IgD-negative memory B cell (primary cell): ENCODE measurements around the gene MECP2. TPM values are rescaled to one million over a fixed set of nuclear protein-coding genes. Genes with fewer than 3 reads are reported as not detected.
A peak's percentile ranks its signal among the peaks of the same experiment; 100 is the strongest.

Experiments used
- H3K27ac Mint-ChIP-seq, 3 donors: one replicate each; pipeline ENCODE4 v1.8.0; 2020 to 2022; ENCODE audit warnings: mild to moderate bottlenecking in 3 of 3, mixed read lengths in 3 of 3, moderate library complexity in 1 of 3
- H3K27me3 Mint-ChIP-seq: one replicate; pipeline ENCODE4 v1.8.0; 2021; ENCODE audit warnings: mixed read lengths
- H3K36me3 Mint-ChIP-seq: one replicate; pipeline ENCODE4 v1.8.0; 2020; ENCODE audit warnings: mild to moderate bottlenecking, mixed read lengths
- H3K4me1 Mint-ChIP-seq, 3 donors: one replicate each; pipeline ENCODE4 v1.8.0; 2020 to 2022; ENCODE audit warnings: mixed read lengths in 3 of 3, mild to moderate bottlenecking in 1 of 3
- H3K4me3 Mint-ChIP-seq, 4 donors: one replicate each; pipeline ENCODE4 v1.8.0; 2020 to 2022; ENCODE audit warnings: mild to moderate bottlenecking in 4 of 4, mixed read lengths in 4 of 4, moderate library complexity in 3 of 4
- H3K9me3 Mint-ChIP-seq, 3 donors: one replicate each; pipeline ENCODE4 v1.8.0; 2020 to 2021; ENCODE audit warnings: mixed read lengths in 3 of 3, mild to moderate bottlenecking in 1 of 3
- polyA plus RNA-seq: library from polyadenylated mRNA; unstranded; fragments of 300-500 nt; fragmentation: Illumina TruSeq; gene quantifications from one replicate; pipeline ENCODE4 v1.2.3, GENCODE V29; 2021

Gene MECP2
- polyA plus RNA-seq, 1 donor from 2014 or later: 20.0 TPM

DNA sequence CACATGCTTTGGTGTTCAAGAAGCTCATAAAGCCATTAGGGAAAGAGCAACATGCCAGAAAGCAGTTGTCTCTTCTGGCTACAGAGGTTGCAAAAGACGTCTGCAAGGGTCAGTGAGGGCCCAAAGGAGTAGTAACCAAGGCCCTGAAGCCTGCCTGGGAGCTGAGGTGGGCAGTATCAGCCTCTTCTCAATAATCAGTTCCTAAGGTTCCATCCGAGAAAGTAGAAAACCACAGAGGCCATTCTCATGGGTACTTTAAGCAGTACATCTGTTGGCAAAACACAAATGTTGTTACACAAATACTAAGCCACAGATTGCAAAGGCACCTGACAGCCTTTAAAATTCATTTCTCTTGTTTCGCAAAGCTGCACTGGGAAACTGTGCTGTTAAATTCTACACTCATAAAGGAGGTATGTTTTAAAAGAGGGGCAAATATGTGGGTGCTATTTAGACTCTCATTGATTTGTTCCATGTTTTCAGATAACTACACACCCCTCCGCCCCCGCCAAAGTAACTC, 37.7 kb downstream of the MECP2 start:
- Mint-ChIP-seq H3K4me3 (no peak overlapping the region), H3K9me3 (no peaks in the 10 kb centered on the region), H3K4me1 (peaks cover 9 to 49% (median 24%) of the 10 kb centered on the region in 3 donors), H3K36me3 (peaks cover 2% of the 10 kb centered on the region), H3K27me3 (peaks cover 5% of the 10 kb centered on the region), H3K27ac (peak overlapping the region in 2 of 3 donors; percentile 49 to 68)

- Mint-ChIP-seq H3K36me3 (peaks cover 2% of the 10 kb centered on the region), H3K9me3 (no peaks in the 10 kb centered on the region), H3K4me3 (no peak overlapping the region), H3K27ac (peak overlapping the region in 1 of 3 donors; percentile 68), H3K27me3 (peaks cover 5% of the 10 kb centered on the region), H3K4me1 (peaks cover 4 to 44% (median 18%) of the 10 kb centered on the region in 3 donors)
Observed at GRCh38 chrX:154059231-154059630, 38.3 kb downstream of the MECP2 start.

DNA sequence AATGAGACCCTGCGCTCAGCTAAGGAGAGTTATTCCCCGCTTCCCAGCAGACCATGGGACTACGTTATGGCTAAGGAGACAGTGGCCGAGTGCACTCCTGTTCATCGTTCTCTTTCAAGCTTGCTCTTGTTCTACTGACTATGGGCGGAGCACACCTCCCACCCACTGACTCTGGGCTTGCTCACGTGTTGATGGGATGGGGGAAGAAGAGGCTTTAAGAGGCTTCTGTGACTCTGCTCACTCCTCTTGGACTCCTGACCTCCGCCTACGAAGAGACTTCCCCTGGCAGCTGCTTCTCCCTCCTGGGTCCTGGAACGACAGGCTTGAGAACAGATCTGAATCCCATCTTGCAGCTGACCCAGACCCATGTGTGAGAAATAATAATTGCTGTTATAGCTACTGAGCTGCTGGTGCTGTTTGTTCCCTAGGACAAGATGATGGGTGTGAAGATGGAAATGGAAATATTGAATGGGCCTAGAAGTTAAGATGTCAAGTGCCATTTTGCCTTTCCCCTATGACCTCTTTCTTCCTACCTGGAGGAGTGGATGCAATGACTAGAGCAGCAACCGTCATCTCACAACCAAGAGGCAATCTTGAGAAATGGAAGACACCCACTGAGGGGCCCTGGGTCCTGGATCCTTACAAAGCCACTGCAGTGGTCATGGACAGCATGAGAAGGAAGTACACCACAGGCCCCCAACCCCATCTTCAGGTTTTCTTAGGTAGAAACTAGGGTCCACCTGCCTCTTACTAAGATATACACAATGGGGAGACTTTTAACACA, 39.1 kb downstream of the MECP2 start:
- peak overlapping the region in 2 of 3 donors; percentile 5 to 46 for H3K27ac Mint-ChIP-seq
- no peaks in the 10 kb centered on the region for H3K9me3 Mint-ChIP-seq
- H3K4me1 Mint-ChIP-seq: peaks cover under 1 to 38% (median 17%) of the 10 kb centered on the region in 3 donors
- H3K27me3 Mint-ChIP-seq: peaks cover 4% of the 10 kb centered on the region
- H3K4me3 Mint-ChIP-seq: no peak overlapping the region
- peaks cover 2% of the 10 kb centered on the region for H3K36me3 Mint-ChIP-seq

DNA sequence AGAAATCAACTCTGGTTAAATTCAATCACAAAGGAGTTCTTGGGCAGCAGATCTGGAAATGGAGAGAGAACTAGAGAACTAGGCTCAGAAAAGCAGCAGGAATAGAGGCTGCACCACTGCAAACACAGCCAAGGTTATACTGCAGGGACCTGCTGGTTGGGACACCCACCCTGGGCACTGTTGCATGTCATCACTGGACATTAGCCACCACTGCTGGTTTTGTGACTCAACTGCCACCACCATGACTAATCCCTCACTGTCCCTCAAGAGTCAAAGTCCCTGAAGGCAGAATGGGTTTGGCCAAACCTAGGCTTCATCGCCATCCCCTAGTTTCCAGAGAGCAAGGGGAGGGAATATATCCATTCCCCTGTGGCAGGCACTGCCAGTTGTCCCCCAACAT, 39.7 kb downstream of the MECP2 start:
- Mint-ChIP-seq H3K36me3 (peaks cover 2% of the 10 kb centered on the region), H3K27ac (peak overlapping the region in 1 of 3 donors; percentile 49), H3K27me3 (peaks cover 4% of the 10 kb centered on the region), H3K4me3 (no peak overlapping the region), H3K4me1 (peaks cover 0 to 36% (median 14%) of the 10 kb centered on the region in 3 donors), H3K9me3 (no peaks in the 10 kb centered on the region)

DNA sequence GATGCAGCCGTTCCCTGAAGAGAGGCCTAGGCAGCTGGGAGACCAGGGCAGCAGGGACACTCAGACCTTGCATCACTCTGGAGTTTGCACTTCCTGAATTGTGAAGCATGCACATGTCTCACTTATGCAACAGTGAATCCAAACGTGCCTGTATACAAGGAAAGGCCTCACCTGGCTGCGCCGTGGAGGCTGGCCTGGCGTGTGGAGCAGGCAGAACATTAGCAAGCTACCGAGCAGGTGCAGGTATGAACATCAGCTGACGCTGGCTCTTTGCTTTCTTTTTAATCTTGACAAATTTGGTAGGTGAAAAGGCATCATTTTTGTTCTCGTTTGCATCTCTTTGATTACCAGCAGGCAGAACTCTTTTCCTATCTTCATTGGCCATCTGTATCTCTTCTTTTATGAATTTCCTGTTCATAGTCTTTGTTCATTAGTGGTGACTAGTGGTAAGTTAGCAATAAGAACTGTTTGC, 40.7 kb downstream of the MECP2 start:
- Mint-ChIP-seq H3K9me3 (no peaks in the 10 kb centered on the region), H3K4me1 (peaks cover 4 to 34% (median 11%) of the 10 kb centered on the region in 3 donors), H3K27me3 (peaks cover 5% of the 10 kb centered on the region), H3K4me3 (no peak overlapping the region), H3K36me3 (peaks cover 2% of the 10 kb centered on the region), H3K27ac (peak overlapping the region; percentile 4 to 75 (median 6))

DNA sequence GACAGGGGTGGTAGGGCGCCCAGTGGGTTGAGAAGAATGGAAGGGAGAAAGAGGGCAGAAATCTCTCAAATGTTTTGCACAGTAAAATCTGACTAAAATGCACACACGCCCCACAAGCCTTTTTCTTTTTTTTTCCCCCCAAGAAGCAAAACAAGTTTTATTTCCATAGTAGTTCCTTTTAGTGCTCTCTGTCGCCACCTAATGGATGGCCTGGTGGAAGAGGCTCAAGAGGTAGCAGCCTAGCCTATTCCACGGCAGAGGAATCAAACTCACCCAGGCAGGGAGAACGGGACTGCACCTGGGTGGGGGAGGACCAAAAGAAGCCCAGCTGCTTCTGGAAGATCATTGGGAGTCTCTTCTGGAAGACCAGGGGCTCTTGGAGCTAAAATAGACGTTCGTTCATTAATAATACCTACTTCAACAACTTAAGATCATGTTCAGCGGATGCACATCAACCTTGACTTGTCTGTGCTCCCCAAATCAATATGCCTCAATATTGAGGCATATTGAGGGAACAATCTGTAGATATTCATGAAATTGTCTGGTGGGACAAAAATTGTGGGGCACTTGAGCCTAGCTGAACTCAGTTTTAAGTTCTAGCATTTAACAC, 46.2 kb downstream of the MECP2 start:
- Mint-ChIP-seq H3K27me3 (peaks cover 1% of the 10 kb centered on the region), H3K36me3 (no peaks in the 10 kb centered on the region), H3K4me3 (no peak overlapping the region), H3K4me1 (peaks cover 11 to 13% (median 11%) of the 10 kb centered on the region in 3 donors), H3K27ac (peak overlapping the region in 2 of 3 donors; percentile 36 to 59), H3K9me3 (peaks cover 0 to 2% (median 0%) of the 10 kb centered on the region in 3 donors)

GRCh38 chrX:154050113-154050495, 47.4 kb downstream of the MECP2 start:
- Mint-ChIP-seq H3K36me3 (no peaks in the 10 kb centered on the region), H3K27me3 (peaks cover 1% of the 10 kb centered on the region), H3K9me3 (peaks cover 0 to 2% (median 0%) of the 10 kb centered on the region in 3 donors), H3K4me3 (no peak overlapping the region), H3K4me1 (peaks cover 11 to 13% (median 11%) of the 10 kb centered on the region in 3 donors), H3K27ac (peak overlapping the region in 2 of 3 donors; percentile 11 to 21)

GRCh38 chrX:154049209-154050112, 48.1 kb downstream of the MECP2 start:
- Mint-ChIP-seq H3K27me3 (peaks cover 1% of the 10 kb centered on the region), H3K4me1 (peaks cover 11 to 13% (median 11%) of the 10 kb centered on the region in 3 donors), H3K9me3 (peaks cover 0 to 2% (median 0%) of the 10 kb centered on the region in 3 donors), H3K36me3 (no peaks in the 10 kb centered on the region), H3K27ac (peak overlapping the region in 2 of 3 donors; percentile 11 to 21), H3K4me3 (no peak overlapping the region)

DNA sequence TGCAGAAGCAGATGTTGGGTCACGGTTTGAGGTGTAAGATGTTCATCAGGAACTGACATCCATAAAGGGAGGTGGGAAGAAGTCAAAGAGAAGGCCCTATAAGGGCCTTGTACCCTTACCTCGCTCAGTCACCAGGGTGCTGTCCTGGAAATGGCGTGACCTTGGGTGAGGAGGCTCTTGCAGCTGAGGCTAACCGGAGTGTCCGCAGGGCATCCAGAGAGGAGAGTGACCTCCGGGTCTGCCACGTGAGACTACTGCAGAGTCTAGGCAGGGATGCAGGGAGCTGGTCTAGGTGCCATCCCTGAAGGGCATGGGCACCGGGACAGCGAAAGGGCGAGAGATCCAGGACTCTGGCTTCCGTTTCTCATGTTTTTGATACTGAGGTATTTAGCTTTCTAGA, 49.1 kb downstream of the MECP2 start:
- peaks cover 0 to 2% (median 0%) of the 10 kb centered on the region in 3 donors for H3K9me3 Mint-ChIP-seq
- no peak overlapping the region for H3K4me3 Mint-ChIP-seq
- peaks cover 11 to 13% (median 11%) of the 10 kb centered on the region in 3 donors for H3K4me1 Mint-ChIP-seq
- H3K36me3 Mint-ChIP-seq: no peaks in the 10 kb centered on the region
- H3K27me3 Mint-ChIP-seq: peaks cover 1% of the 10 kb centered on the region
- peak overlapping the region in 1 of 3 donors; percentile 89 for H3K27ac Mint-ChIP-seq

DNA sequence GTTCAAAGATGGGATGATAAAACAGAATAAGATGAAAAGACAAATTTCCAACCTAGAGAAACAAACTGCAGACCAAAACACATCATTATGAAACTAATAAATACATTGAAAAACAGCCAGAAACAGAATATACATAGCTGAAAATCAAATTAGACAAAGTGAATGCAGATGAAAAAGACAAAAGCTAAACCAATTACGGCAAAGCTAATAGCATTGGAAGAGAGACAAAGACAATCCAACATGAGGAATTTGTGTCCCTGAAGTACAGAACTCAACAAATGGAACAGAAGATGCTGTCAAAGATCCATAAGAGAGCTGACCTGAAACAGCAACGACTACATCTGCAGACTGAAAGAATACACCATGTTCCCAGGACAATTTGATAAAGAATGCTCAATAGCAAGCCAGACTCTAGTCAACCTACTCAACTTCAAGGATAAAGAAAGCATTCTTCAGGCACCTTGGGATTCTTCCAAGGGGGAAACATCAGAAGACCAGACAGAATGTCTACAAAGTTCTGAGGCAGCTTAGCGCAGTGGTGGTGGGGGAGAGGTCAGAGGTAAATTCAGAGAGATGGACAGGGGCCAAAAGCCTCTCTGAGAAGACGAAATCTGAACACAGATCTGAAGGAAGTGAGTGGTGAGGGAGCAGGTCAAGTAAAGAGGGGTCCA, 50.4 kb downstream of the MECP2 start:
- H3K27me3 Mint-ChIP-seq: peaks cover under 1% of the 10 kb centered on the region
- peak overlapping the region in 1 of 3 donors; percentile 38 for H3K27ac Mint-ChIP-seq
- H3K4me3 Mint-ChIP-seq: no peak overlapping the region
- H3K36me3 Mint-ChIP-seq: no peaks in the 10 kb centered on the region
- peaks cover 10 to 13% (median 11%) of the 10 kb centered on the region in 3 donors for H3K4me1 Mint-ChIP-seq
- H3K9me3 Mint-ChIP-seq: peaks cover 0 to 2% (median 0%) of the 10 kb centered on the region in 3 donors

- Mint-ChIP-seq H3K36me3 (no peaks in the 10 kb centered on the region), H3K27me3 (no peaks in the 10 kb centered on the region), H3K9me3 (peaks cover 0 to 2% (median 0%) of the 10 kb centered on the region in 3 donors), H3K4me1 (peaks cover 3 to 15% (median 11%) of the 10 kb centered on the region in 3 donors), H3K27ac (peak overlapping the region in 1 of 3 donors; percentile 16), H3K4me3 (no peak overlapping the region)
Observed at GRCh38 chrX:154046031-154046781, 51.3 kb downstream of the MECP2 start.

- Mint-ChIP-seq H3K4me1 (peaks cover 0 to 18% (median 11%) of the 10 kb centered on the region in 3 donors), H3K27me3 (no peaks in the 10 kb centered on the region), H3K36me3 (no peaks in the 10 kb centered on the region), H3K9me3 (peaks cover 0 to 2% (median 0%) of the 10 kb centered on the region in 3 donors), H3K4me3 (no peak overlapping the region), H3K27ac (no peak overlapping the region)
Observed at GRCh38 chrX:154044091-154044490, 53.4 kb downstream of the MECP2 start.

DNA sequence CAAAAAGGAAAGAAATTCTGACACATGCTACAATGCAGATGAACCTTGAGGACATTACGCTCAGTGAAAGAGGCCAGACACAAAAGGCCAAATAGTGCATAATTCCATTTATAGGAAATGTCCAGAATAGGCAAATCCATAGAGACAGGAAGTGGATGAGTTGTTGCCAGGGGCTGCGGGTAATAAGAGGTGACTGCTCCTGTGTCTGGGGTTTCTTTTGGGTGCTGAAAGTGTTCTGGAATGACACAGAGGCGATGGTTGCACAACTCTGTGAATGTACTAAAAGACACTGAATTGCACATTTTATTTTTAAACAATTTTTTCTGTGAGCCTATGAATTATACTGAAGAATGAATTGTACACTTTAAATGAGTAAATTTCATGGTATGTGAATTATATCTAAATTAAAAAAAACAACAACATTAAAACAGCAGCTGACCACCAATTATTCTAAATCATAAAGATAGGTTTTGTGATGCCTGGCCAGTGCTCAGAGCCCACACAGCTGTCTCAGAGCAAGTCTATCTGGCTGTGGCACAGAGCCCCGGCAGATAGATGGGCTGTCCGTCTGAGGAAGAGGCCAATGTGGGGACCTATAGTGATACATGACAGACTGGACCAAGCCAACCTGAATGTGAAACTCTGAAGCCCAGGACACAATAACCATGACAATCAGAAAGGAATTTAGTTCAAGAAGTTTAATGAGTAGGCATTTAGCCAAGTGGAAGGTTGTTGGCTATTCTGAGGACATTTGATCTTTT, 54.3 kb downstream of the MECP2 start:
- Mint-ChIP-seq H3K36me3 (no peaks in the 10 kb centered on the region), H3K27ac (peak overlapping the region in 1 of 3 donors; percentile 79), H3K4me1 (peaks cover 0 to 20% (median 15%) of the 10 kb centered on the region in 3 donors), H3K9me3 (no peaks in the 10 kb centered on the region), H3K4me3 (no peak overlapping the region), H3K27me3 (no peaks in the 10 kb centered on the region)
